GM19035 (cell line): ENCODE data around the gene ARSA.
A peak's percentile ranks its signal among the peaks of the same experiment; 100 is the strongest.
"Not testable (repeated sequence)": the region's sequence is repeated elsewhere in the genome, so short reads cannot be mapped to it uniquely, and the experiment has no call there.

ENCODE experiments used
- ATAC-seq: cut with Tn5 transposase; IDR thresholded peaks from one replicate; pipeline ENCODE4 v1.9.1; 2021; ENCODE audit not compliant: unreplicated experiment

ARSA gene

DNA sequence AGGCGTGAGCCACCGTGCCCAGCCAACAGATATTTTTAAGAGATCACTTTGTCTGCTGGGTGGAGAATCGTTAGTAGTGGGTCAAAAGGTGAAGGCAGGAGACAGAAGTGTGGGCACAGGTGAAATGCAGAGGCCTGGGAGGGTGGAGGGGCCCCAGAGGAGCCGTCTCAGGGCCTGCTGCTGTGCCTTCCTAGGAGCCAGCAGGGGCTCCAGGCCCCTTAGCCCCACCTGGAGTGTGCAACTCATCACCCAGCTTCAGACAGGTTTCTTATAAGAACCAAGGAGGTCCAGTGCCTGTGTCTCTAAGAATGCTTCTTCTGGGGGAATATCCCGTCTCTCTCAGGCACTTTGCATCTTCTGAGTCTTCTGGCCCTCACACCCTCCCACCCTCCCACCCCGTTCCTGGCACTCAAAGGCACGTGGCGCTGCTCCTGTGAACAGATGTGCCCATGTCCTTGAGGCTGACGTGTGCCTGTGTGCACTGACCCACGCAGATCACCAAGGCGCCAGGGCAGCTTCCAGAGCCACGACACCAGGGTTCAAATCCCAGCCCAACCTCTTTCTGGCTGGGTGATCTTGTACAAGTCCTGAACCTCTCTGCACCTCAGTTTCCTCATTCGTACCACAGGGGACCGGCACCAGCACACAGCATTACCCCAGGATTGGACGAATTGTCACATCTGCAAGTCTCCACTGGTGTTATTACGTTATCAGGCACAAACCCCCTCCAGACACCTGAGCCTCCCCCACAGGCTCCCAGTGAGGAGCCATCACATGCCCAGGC, 3.4 kb downstream of the ARSA start:
- no peak for ATAC-seq

DNA sequence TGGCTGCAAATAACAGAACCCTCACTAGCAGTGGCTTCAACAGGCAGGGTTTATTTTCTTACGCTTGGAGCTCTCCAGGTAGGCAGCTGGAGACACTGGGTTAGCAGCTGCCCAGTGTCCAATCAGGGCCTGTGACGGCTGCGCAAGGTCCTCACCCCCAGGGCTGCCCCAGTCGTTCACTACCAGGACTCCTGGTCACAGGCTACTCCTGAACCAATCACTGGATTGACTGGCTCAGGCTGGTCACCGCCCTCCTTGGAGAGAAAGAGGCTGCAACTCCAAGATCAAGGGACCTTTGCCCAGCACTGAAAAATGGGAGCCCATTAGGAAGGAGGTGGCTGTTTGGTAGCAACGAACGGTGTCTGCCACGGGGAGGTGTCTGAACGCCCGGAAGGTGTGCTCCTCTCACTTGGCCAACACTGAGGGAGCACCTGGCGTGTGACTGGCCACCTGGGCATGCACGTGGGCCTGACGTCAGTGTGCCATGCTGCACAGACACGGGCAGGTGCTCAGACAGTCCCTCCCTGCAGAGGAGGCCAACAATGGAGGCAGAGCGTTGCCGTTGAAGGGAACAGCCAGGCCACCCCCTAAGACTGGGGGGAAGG, 5.1 kb downstream of the ARSA start:
- ATAC-seq = no peak

DNA sequence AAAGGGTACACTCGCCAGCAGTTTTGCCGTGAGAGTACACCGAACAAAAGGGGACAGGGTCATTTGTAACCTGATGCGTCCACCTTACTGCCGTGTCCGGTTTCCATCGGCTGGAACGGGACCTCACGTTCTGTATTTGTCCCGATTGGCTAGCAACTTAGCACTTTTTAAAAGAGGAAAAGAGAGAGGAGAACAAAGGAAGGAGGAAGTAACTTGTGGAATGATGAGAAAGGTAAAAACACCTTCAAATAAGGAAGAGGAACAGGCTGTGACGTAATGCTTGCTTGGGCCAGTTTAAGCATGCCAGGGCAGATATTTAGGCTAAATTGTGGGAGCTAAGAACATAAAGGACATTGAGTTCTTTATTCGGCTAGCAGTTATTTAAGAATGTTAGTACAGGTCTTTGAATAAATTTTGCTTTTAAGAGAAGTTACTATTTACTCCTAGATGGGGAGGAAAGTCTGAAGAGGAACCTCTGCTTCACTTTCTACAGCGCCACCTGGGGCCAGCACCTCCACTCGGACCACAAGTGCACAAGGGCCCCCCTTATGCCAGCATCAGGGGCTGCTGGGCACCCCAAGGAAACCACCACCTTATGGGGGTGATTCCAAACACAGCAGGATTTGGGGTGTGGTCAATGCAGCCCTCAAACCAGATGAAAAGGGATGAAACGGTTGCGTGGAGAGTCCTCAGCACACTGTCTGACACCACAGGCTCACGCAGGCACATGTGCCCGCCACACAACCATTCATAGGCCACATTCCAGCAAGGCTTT, 5.8 kb downstream of the ARSA start:
- ATAC-seq = no peak

DNA sequence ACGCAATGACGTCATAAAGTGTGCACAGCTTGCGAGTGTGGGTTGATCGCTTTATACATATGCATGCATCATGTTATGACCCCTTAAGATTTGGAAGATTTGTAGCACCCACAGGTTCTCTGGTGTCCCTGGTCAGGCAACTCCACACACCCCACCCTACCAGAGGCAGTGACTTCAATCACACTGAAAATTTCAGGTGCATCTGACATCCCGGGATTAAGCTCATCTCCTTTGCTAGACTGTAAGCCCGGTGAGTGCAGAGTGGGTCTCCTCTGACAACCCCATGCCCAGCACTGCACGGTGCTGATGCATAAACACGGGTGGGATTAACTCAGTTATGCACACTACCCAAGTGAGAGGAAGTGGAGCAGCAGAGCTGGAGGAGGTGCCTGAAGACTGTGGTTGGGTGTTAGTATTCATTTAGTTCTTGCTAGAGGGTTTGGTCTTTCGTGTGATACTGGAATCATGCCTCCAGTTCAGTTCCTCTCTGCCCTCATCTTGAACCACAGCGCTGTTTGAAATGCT, 6.5 kb downstream of the ARSA start:
- ATAC-seq = peak; percentile 27

DNA sequence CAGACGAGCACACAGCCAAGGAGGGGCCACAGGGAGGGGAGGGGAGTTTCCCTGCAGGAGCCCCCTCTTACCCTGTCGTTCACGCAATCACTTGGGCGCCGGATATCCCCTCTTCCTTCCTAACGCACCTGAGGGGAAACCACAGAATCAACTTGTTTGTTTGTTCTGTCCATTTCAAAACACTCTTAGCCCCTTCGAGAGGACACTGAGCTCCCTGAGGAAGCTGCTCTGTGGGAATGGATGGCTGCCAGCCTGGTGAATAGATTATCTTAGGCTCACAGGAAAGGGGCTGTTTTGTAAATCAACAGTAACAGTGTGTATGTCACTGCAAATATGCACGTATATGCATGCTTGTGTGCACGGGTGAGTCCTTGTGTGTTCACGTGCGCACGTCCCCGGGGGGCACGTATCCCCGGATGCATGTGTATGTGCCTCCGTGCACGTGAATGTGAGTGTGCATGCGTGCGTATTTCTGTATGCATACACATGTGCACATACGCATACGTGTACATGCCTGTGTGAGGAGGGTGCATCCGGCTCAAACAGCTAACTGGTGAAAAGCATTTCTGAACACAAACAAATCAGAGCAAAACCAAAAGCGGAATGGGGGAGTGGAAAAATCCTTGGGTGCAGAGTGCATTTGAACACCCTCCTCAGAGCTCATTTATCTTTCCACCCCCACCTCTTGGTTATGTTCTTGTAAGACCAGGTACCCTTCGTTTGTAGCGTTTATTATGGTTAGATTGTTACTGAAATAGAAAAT, 7.2 kb downstream of the ARSA start:
- ATAC-seq = peak; percentile 69

DNA sequence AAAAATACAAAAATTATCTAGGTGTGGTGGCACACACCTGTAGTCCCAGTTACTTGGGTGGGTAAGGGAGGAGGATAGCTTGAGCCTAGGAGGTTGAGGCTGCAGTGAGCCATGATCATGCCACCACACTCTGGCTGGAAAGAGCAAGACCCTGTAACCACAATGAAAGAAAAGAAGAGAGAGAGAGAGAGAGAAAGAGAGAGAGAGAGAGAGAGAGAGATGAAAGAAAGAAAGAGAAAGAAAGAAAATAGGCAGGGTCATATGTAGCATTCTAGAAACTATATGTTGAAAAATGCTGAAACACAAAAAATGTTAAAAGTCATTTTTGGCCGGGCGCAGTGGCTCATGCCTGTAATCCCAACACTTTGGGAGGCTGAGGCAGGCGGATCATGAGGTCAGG, 13.7 kb downstream of the ARSA start:
- not testable (repeated sequence) for ATAC-seq

DNA sequence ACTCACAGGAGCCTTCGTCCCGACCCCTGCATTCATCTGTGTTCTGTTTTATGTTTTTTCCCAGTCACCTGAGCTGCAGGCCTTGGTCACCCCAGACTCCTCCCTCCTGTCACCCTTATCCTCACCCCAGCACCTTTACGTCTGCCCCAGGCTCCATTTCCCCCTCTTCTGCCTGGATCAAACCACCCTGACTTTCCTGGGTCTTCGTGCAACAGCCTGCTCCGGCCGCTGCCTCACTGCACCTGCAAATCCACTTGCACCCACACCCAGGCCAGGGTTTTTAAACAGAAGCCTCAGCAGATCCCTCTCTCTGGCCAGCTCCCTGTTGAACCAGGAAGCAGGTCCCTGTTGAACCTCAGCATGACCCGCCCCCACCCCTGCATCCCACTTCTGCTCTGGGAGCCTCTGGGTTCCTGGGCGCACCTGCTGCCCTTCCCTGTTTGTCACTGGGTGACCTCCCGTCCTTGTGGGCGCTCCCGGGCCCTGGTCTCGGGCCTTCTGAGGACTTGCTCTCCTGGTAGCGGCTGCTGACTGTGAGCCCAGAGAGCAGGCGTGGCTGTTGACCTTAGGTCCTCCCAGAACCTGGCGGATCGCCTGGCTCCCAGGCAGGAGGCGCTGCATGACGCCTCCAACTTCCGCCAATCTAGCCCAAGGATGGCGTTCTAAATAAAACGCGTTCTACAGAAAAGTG, 14.5 kb downstream of the ARSA start:
- no peak for ATAC-seq

DNA sequence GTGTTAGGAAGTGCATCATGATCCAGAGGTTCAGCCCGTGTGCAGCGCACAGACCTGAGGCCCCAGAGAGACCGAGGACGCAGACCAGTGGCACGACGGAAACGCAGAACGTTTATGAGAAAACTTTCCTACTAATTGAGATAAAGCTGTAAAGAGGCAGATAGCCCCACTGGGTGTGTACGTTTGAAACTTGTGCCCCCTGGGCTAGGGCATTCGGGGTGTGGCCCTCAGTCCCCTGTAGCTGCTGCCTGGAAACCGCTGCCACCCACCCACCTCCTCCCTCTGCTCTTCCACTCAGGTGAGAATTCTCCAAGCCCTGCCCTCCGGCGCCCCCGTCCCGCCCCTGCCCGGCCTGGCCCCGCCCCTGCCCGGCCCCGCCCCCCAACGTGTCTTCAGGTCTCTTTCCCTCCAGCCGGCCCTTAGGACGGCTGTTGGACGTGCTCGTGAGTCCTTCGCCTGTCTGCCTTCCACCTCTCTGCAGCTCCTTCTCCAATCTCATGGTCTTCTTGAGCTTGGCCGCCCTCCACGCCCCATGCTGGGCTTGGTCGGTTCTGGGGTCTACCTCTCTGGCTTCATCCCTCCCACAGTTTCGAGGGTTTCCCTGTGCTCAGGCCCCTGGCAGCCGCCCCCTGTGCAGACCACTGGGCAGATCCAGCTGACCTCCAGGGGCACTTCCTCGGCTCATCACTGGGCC, 15.3 kb downstream of the ARSA start:
- no peak for ATAC-seq

DNA sequence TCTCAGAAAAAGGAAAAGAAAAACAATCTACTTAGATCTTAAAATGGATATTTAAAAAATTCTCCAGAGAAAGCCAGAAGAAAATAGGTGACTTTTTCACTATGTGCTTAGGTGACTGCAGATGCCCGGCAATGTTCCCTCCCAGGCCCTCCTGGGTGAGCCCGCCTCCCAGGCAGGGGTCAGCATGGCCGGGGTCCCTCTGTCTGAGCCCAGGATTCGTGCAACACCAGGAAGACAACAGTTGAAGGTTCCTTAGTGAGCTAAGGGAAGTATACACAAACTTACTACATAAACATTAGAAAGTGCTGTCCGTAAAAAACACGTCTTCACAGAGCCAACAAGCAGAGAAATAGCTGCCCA, 15.8 kb downstream of the ARSA start:
- ATAC-seq = no peak

DNA sequence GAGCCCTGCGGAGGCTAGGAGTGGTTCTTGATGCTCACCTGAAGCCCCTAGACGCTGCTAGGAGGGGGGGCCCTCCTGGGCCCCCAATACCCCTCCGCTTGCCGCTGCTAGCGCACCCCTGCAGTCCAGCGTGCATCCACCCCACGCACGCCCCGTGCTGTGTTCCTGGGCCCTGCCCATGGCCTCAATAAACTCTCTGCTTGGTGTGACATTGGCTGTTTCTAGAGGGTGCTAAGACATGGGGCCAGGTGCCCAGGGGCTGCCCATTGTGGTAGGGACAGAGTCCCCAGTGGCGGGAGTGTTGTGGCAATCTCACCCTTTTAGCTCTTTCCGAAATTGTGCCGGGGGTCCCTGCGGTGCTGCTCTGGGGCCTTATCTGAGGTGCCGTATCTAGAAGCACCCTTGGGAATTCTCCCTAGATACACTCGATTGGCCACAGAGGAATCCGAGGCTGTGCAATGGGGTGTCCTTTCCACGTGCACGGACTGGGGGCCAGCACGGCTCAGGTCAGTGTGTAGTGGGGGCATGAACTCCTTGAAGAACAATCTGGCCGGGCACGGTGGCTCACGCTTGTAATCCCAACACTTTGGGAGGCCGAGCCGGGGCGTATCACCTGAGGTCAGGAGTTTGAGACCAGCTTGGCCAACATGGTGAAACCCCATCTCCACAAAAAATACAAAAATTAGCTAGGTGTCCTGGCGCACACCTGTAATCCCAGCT, 16.5 kb downstream of the ARSA start:
- no peak for ATAC-seq

DNA sequence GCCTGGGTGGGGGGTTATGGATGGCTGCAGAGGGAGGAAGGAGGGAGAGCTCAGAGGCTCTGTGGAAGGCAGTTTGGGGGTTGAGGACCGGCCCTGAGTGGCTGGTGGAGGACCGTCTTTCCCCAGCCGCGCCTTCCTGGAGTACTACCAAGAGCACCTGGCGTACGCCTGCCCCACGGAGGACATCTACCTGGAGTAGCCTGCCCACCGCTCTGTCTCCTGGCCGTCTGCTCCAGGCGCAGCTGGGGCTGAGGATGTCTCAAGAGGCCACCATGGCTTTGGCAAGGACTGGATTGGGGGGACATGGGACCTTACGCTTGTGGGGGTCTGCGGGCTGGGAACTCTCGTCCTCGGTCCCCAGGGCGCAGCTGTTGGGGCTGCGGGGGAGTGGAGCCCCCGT, 17.4 kb downstream of the ARSA start:
- ATAC-seq = no peak

DNA sequence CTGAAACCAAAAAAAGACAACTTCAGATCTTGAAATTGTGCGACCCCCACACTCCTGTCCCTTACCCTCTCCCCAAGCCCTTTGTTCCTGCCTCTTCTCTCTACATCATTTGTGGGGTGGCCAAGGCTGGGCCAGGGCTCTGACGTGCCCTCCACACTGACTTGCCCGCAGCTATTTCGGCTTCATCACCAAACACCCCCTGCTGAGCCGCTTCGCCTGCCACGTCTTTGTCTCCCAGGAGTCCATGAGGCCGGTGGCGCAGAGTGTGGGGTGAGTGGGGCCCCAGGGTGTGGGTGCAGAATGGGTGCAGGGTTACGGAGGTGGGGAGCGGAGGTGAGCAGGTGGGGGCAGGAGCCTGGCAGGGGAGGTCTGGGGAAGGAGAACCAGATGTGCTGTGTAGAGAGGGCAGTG, 17.9 kb downstream of the ARSA start:
- no peak for ATAC-seq

DNA sequence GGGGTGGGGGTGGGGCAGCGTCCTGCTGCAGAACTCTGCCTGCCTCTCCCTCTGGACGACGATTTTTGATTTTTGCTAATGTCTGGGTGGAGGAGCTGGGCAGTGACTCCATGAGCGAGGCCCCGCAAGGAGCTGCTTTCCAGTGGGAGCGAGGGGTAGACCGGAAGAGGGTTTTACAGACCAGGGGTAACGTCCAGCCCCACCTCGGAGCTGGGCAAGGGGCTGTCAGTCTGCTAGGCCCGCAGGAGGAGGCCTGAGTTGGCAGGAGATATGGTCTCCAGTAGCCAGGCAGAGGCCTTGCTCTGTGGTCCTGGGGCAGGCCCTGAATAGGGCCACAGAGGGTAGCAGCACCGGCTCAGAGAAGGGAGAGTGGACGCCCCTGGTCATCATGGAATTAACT, 18.4 kb downstream of the ARSA start:
- no peak for ATAC-seq

DNA sequence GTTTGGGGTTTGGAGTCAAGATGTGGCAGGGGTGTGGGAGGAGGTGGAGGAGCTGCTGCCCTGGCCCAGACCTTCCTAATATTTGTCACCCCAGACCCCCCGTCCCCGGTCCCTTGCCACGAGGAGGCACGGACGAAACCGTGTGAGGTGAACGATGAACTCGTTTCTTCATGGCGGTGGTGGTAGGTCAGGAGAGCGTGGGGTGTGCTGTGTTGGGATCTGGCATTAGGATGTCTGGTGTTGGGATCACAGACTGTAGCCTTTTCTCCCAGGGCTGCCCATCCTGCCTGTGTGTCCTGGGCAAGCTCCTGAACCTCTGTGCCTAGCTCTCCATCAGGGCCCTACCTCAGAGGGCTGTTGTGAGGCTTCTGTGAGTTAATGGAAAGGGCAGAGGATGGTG, 19.0 kb downstream of the ARSA start:
- ATAC-seq = no peak

DNA sequence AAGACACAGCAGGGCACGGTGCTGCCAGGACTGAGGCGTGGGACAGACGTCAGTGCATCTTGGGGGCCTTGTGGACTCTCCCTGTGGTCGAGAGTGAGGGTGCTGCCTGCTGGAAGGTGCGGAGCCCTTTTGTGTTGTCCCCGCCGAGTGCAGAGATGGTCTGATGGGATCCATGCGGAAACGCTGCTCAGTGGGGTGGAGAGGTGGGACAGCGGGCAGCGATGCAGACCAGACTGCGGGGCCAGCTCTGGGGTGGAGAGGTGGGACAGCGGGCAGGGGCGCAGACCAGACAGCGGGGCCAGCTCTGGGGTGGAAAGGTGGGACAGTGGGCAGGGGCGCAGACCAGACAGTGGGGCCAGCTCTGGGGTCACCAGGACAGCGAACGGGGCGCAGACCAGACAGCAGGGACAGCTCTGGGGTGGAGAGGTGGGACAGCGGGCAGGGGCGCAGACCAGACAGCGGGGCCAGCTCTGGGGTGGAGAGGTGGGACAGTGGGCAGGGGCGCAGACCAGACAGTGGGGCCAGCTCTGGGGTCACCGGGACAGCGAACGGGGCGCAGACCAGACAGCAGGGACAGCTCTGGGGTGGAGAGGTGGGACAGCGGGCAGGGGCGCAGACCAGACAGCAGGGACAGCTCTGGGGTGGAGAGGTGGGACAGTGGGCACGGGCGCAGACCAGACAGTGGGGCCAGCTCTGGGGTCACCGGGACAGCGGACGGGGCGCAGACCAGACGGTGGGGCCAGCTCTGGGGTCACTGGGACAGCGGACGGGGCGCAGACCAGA, 19.7 kb downstream of the ARSA start:
- ATAC-seq = not testable (repeated sequence)

DNA sequence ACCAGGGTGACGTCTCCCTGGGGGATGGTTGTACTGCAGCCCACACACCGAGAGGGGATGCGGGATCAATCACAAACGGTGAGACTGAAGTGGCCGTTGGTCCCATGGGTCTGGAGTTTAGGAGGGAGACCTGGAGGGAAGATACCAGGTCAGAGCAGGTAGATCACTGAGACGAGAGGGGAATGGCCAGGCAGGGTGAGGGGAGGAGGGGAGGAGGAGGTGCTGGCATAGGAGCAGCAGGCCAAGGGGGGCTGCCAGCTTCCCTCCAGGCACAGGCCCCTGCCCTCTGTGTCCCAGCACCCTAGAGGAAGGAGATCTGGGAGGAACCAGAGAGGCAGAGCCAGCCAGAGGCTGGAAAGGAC, 20.3 kb downstream of the ARSA start:
- no peak for ATAC-seq

DNA sequence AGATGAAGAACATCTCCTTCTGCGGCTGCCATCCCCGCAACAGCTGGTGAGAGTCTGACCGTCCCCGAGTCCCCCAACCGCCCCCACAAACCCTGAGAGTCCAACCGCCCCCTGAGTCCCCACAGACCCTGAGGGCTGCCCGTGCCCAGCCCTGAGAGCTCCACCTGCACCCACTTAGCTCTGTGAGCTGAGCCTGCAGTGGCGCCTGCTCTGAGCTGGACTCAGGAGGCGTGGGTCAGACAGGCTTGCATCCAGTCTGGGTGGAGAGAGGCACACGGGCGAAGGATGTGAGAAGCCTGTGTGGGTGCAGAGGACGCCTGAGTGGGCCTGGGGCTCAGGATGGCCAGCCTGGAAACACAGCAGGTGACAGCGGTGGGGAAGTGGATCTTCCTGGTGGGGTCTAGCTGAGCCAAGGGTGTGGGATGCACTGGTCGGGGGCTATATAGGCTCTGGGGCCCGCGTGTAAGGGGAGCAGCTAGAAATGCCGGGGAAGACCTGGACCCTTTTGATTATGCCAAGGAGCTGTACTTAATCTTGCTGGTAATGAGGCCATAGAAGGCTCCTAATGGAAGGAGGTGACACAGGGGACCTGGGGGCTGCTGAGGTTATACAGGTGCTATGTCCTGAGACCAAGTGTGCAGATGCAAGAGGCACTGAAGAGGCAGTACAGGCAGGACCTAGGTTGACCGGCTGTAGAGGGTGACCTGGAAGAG, 20.9 kb downstream of the ARSA start:
- no peak for ATAC-seq
